Tibial nerve (tissue), 3 donors: ENCODE measurements around the gene CMTM8.

ENCODE experiments used
- CTCF ChIP-seq, 5 experiments: fragments of 200-600 bp in 3 of 5; fragments of 450-650 bp in 2 of 5; sonication (generic) in 3 of 5; IDR thresholded peaks; one replicate each; pipeline ENCODE4 v1.5.1; 2016 to 2019; ENCODE audit warnings: antibody characterized with exemption in 5 of 5, mild to moderate bottlenecking in 3 of 5, moderate library complexity in 2 of 5
- POLR2A ChIP-seq, 2 donors: fragments of 450-650 bp; IDR thresholded peaks; one replicate each; pipeline ENCODE4 v1.6.1; 2017; ENCODE audit warnings: antibody characterized with exemption in 2 of 2, mild to moderate bottlenecking in 2 of 2, moderate library complexity in 2 of 2

GRCh38 chr3:32325201-32325600 lies 86.7 kb downstream of the CMTM8 start:
- TF ChIP-seq CTCF (IDR thresholded peaks at IDR 0.05) (no peak), POLR2A (IDR thresholded peaks at IDR 0.05) (no peak)
